Gastrocnemius medialis (tissue), 4 donors: ENCODE data around the gene RNF121. TPM values are rescaled to one million over a fixed set of nuclear protein-coding genes. Genes with fewer than 3 reads are reported as not detected.
A peak's percentile ranks its signal among the peaks of the same experiment; 100 is the strongest.

ENCODE experiments used
- ATAC-seq, 2 donors: fragments of 150-250 bp; one replicate each; pipeline ENCODE4 v1.9.1; 2016
- DNase-seq, 2 donors: peaks; one replicate each; pipeline ENCODE4 v3.0.0-alpha.2; 2019
- H3K27ac ChIP-seq, 4 donors: fragments of 200-600 bp; sonication (generic); 1 replicate in 1 of 4; 2 replicates in 3 of 4; pipeline ENCODE4 v1.5.1; 2016 to 2018; ENCODE audit warnings: mild to moderate bottlenecking in 2 of 4, moderate library complexity in 1 of 4
- H3K27me3 ChIP-seq, 3 donors: fragments of 200-600 bp; sonication (generic) in 2 of 3; 1 replicate in 1 of 3; 2 replicates in 2 of 3; pipeline versions ENCODE4 v1.5.1 to v1.6.0; 2016 to 2019; ENCODE audit warnings: mild to moderate bottlenecking in 1 of 3, moderate library complexity in 1 of 3
- H3K36me3 ChIP-seq, 2 donors: fragments of 200-600 bp; sonication (generic) in 1 of 2; one replicate each; pipeline ENCODE4 v1.5.1; 2017 to 2018
- H3K4me1 ChIP-seq, 2 donors: fragments of 200-600 bp; sonication (generic) in 1 of 2; one replicate each; pipeline ENCODE4 v1.5.1; 2016 to 2017; ENCODE audit warnings: mild to moderate bottlenecking in 2 of 2
- H3K4me3 ChIP-seq, 4 donors: fragments of 200-600 bp; sonication (generic) in 3 of 4; 1 replicate in 1 of 4; 2 replicates in 3 of 4; pipeline ENCODE4 v1.5.1; 2016 to 2019; ENCODE audit warnings: mild to moderate bottlenecking in 2 of 4
- H3K9me3 ChIP-seq, 3 donors: fragments of 200-600 bp; sonication (generic) in 2 of 3; 1 replicate in 1 of 3; 2 replicates in 2 of 3; pipeline ENCODE4 v1.5.1; 2016 to 2019
- CTCF ChIP-seq, 5 experiments: fragments of 450-650 bp in 3 of 5; fragments of 200-600 bp in 2 of 5; sonication (generic) in 2 of 5; IDR thresholded peaks in 4 of 5; conservative IDR thresholded peaks in 1 of 5; 1 replicate in 4 of 5; 2 replicates in 1 of 5; pipeline ENCODE4 v1.5.1; 2016 to 2019; ENCODE audit warnings: antibody characterized with exemption in 5 of 5, mild to moderate bottlenecking in 3 of 5, moderate library complexity in 3 of 5
- POLR2A ChIP-seq, 2 donors: fragments of 450-650 bp; IDR thresholded peaks; one replicate each; pipeline ENCODE4 v1.6.1; 2017; ENCODE audit warnings: antibody characterized with exemption in 2 of 2, mild to moderate bottlenecking in 2 of 2, moderate library complexity in 2 of 2
- in situ Hi-C, 4 donors: fragments of 200-750 bp; cut with MboI; loops; one replicate each; pipeline versions ENCODE4 v1.15.0 to v1.8.0; 2017; ENCODE audit warnings: low sequenced_read_pairs in 4 of 4
- intact Hi-C: fragments of 100-400 bp; cut with DNase I; formaldehyde crosslinking; loops from one replicate; pipeline ENCODE4 v1.15.1; 2023; ENCODE audit warnings: low total_unique reads
- total RNA-seq, 4 donors: library from RNA; depleted of rRNA; stranded (reverse); fragments of >200 nt; gene quantifications; one replicate each; pipeline versions ENCODE4 v1.1.0 to v1.2.3, GENCODE V29; 2016

The RNF121 gene
- total RNA-seq, 4 donors from 2014 or later = 25.0 to 35.5 (median 26.7) TPM

DNA sequence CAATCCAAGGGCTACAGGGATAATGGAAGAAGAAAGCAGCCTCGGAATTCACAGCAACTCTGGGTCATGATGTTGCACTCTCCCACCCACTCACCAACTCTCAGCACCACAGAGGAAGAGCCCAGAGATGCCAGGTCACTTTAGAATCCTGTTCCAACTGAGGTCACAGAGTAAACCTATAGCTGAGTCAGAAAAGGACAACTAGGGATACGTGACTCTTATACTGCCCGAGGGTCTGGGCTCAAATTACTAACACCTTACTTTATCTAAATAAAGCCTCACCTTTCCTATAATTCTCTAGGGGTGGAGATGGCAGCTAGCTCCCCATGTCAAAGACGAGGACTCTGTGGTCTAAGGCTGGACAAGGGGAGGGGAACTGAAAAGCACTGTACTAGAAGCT, 94.5 kb downstream of the RNF121 start:
- no peaks in the 10 kb centered on the region for H3K9me3 ChIP-seq
- no peak overlapping the region for H3K27ac ChIP-seq
- no peak for ATAC-seq
- H3K27me3 ChIP-seq = no peaks in the 10 kb centered on the region
- no peak overlapping the region for H3K4me3 ChIP-seq
- in situ Hi-C loops = loop anchor here in 3 of 4 donors (5.0 to 10.0 kb wide), 2 partner anchors 69 to 71 kb away; no protein-coding TSS in a partner anchor
- no peak for TF ChIP-seq POLR2A (IDR thresholded peaks at IDR 0.05)
- TF ChIP-seq CTCF (IDR thresholded peaks at IDR 0.05 in 4 of 5, conservative IDR thresholded peaks at IDR 0.05 in 1 of 5) = no peak
- no peak for DNase-seq
- intact Hi-C loops = loop anchor here (10.0 kb wide), 1 partner anchor 239 kb away; no protein-coding TSS in a partner anchor
- peaks cover 14 to 84% of the 10 kb centered on the region in 2 donors for H3K36me3 ChIP-seq
- H3K4me1 ChIP-seq = peaks cover 21 to 29% of the 10 kb centered on the region in 2 donors

- Histone ChIP-seq H3K9me3 (no peaks in the 10 kb centered on the region), H3K27ac (peak overlapping the region in 1 of 4 donors; percentile 40), H3K36me3 (peaks cover 9 to 84% of the 10 kb centered on the region in 2 donors), H3K4me1 (peaks cover 23 to 29% of the 10 kb centered on the region in 2 donors), H3K4me3 (no peak overlapping the region), H3K27me3 (no peaks in the 10 kb centered on the region)
- DNase-seq = no peak
- no peak for ATAC-seq
- intact Hi-C loops (loop anchor here (10.0 kb wide), 1 partner anchor 239 kb away; no protein-coding TSS in a partner anchor), in situ Hi-C loops (loop anchor here in 3 of 4 donors (5.0 to 10.0 kb wide), 2 partner anchors 68 to 71 kb away; no protein-coding TSS in a partner anchor)
- TF ChIP-seq POLR2A (IDR thresholded peaks at IDR 0.05) (no peak), CTCF (IDR thresholded peaks at IDR 0.05 in 4 of 5, conservative IDR thresholded peaks at IDR 0.05 in 1 of 5) (no peak)
Measured at GRCh38 chr11:72024069-72024754, 95.4 kb downstream of the RNF121 start.

DNA sequence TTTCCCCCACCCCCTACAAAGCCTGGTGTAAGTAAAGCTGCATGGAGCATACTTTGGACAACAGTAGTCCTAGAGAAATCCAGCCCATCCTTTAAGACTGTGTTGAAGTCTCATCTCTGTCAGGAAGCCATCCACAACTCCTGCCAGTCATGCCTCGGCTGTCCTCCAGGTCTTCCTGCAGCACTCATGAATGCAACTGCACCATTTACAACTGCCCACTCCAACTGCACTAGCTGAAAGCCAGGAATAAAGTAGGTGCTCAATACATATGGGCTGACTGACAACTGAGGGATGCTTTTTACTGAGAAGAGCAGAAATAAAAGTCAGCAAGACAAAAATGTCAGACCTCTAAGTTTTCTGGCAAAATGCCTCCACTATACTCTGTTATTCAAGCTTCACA, 97.2 kb downstream of the RNF121 start:
- in situ Hi-C loops = loop anchor here in 2 of 4 donors (5.0 to 10.0 kb wide), 2 partner anchors 66 to 69 kb away; no protein-coding TSS in a partner anchor

GRCh38 chr11:72030472-72031045, 101.7 kb downstream of the RNF121 start:
- no peak for ATAC-seq
- peak overlapping the region in 1 of 4 donors; percentile 35 for H3K27ac ChIP-seq
- no peak for TF ChIP-seq CTCF (IDR thresholded peaks at IDR 0.05 in 4 of 5, conservative IDR thresholded peaks at IDR 0.05 in 1 of 5)
- no peak for TF ChIP-seq POLR2A (IDR thresholded peaks at IDR 0.05)
- no peak for DNase-seq
- H3K4me3 ChIP-seq = no peak overlapping the region
- no peaks in the 10 kb centered on the region for H3K27me3 ChIP-seq
- H3K36me3 ChIP-seq = peaks cover 0 to 67% of the 10 kb centered on the region in 2 donors
- no peaks in the 10 kb centered on the region for H3K9me3 ChIP-seq
- intact Hi-C loops (no loop called here), in situ Hi-C loops (no loop called here)
- peaks cover 26 to 62% of the 10 kb centered on the region in 2 donors for H3K4me1 ChIP-seq

More for the DNA sequence above, 97.2 kb downstream of the RNF121 start:
- H3K27ac ChIP-seq = peak overlapping the region in 2 of 4 donors; percentile 34 to 66
- intact Hi-C loops = loop anchor here (10.0 kb wide), 1 partner anchor 241 kb away; no protein-coding TSS in a partner anchor
- no peaks in the 10 kb centered on the region for H3K9me3 ChIP-seq
- DNase-seq (no peak), ATAC-seq (peak in 1 of 2 donors; percentile 23)
- no peaks in the 10 kb centered on the region for H3K27me3 ChIP-seq
- H3K4me3 ChIP-seq = no peak overlapping the region
- TF ChIP-seq POLR2A (IDR thresholded peaks at IDR 0.05) = no peak
- TF ChIP-seq CTCF (IDR thresholded peaks at IDR 0.05 in 4 of 5, conservative IDR thresholded peaks at IDR 0.05 in 1 of 5) = no peak
- peaks cover 4 to 72% of the 10 kb centered on the region in 2 donors for H3K36me3 ChIP-seq
- H3K4me1 ChIP-seq = peaks cover 26 to 42% of the 10 kb centered on the region in 2 donors
